ENCODE data around the gene POLR3C.

GRCh38 chr1:145855426-145855948 lies 31.5 kb downstream of the POLR3C start:
- TF ChIP-seq POLR2AphosphoS5 (IDR thresholded peaks at IDR 0.05; ENCODE audit: low read depth): no peak
- peak; percentile 27 to 34; a peak in 3 of 4 replicates for TF ChIP-seq CTCF (conservative IDR thresholded peaks at IDR 0.05; ENCODE audit: low read depth in 2 of 2)
- no peak for TF ChIP-seq EZH2 (IDR thresholded peaks at IDR 0.05; ENCODE audit: low read depth, unreplicated experiment)
- no peak for TF ChIP-seq EZH2phosphoT487 (IDR thresholded peaks at IDR 0.05; ENCODE audit: unreplicated experiment)
- TF ChIP-seq REST (IDR thresholded peaks at IDR 0.05; ENCODE audit: unreplicated experiment): no peak
- no peak for TF ChIP-seq JUNB (IDR thresholded peaks at IDR 0.05; ENCODE audit: unreplicated experiment)
- TF ChIP-seq CREB1 (CRISPR knock-in tag; IDR thresholded peaks at IDR 0.05; ENCODE audit: low read depth): no peak
- no peak for TF ChIP-seq ZNF114 (CRISPR knock-in tag; IDR thresholded peaks at IDR 0.05)
- no peak for TF ChIP-seq STAT1 (IDR thresholded peaks at IDR 0.05; ENCODE audit: unreplicated experiment)
- no peak for TF ChIP-seq ZNF462 (CRISPR knock-in tag; IDR thresholded peaks at IDR 0.05)
- no peak for TF ChIP-seq NANOG (IDR thresholded peaks at IDR 0.05; ENCODE audit: borderline replicate concordance)

Data from GM23338 (cell line).